Mononuclear cell (primary cell): ENCODE measurements around the gene SLC7A8. TPM values are rescaled to one million over a fixed set of nuclear protein-coding genes. Genes with fewer than 3 reads are reported as not detected.

Experiments used
- H3K27me3 ChIP-seq: 2 replicates; pipeline ENCODE4 v1.6.0; 2011; ENCODE audit warnings: low read length, control low read depth; ENCODE audit not compliant: insufficient read depth
- H3K4me1 ChIP-seq: 2 replicates; pipeline ENCODE4 v1.5.1; 2011; ENCODE audit warnings: mild to moderate bottlenecking, low read length, control low read depth; ENCODE audit not compliant: insufficient read depth
- H3K4me3 ChIP-seq: 2 replicates; pipeline ENCODE4 v1.5.1; 2011; ENCODE audit warnings: mild to moderate bottlenecking, low read length, moderate library complexity
- H3K9me3 ChIP-seq: 2 replicates; pipeline ENCODE4 v1.5.1; 2011; ENCODE audit warnings: low read depth, mild to moderate bottlenecking, control low read depth, low read length
- total RNA-seq: library from RNA; depleted of rRNA; stranded (reverse); fragments of >200 nt; gene quantifications from one replicate; pipeline ENCODE4 v1.2.3, GENCODE V29; 2012

The SLC7A8 gene
- total RNA-seq, 1 donor = 0.21 TPM

DNA sequence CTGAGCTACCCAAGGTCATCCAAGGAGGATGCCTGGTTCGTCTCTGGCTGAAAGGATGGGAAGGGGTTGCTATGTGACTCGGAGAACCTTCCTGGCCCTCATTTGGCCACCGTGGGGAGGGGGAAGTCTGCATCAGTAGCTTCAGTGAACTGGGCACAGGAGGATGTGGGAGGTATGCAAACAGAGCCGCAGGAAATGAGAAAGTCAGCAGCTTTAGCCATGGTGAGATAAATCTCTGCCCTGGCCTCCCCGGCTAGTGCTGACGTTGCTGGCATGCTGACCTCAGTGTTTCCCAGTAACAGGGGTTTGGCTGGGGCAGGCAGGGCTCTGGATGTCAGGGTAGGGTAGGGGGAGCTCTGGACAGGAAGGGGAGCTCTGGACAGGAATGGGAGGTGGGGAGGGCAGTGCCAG lies 62.1 kb downstream of the SLC7A8 start:
- peaks cover 53% of the 10 kb centered on the region for H3K4me1 ChIP-seq
- H3K4me3 ChIP-seq = no peak overlapping the region
- H3K9me3 ChIP-seq = no peaks in the 10 kb centered on the region
- no peaks in the 10 kb centered on the region for H3K27me3 ChIP-seq

DNA sequence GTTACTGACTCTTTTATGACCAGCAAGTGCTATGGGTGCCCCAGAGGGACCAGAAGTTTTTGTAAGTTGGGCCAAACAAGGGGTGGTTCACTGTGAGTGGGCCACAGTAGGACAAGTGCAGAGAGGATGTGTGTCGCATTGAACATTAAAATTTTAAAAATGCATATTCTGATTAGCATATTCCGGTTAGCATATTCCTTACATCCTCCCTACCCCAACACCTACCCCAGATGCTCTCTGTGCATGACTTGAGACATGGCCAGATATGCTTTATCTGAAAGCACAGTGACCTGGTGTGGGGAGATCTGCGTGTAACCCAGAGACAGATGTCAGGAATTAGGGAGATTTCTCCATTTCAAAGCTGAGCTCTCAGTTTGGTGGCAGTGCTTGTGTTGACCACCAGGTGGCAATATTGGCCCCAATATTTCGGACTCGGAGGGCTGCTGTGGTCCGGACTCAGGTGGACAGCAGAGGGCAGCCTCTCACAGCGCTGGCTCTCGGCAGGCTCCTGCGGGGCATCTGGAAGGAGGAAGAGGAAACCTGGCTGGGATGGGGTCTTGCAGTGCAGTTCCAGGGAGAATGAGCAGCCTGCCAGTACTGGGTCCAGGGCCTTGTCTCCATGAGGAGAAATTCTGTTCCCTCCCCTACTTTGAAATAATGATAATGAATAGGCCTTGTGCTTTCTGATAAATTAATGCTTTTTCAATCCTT lies 62.8 kb downstream of the SLC7A8 start:
- Histone ChIP-seq H3K4me1 (peaks cover 58% of the 10 kb centered on the region), H3K4me3 (no peak overlapping the region), H3K27me3 (no peaks in the 10 kb centered on the region), H3K9me3 (no peaks in the 10 kb centered on the region)

GRCh38 chr14:23119363-23120327 lies 63.8 kb downstream of the SLC7A8 start:
- H3K4me1 ChIP-seq = peaks cover 68% of the 10 kb centered on the region
- no peaks in the 10 kb centered on the region for H3K9me3 ChIP-seq
- H3K27me3 ChIP-seq = no peaks in the 10 kb centered on the region
- peak overlapping the region; percentile 5 for H3K4me3 ChIP-seq

DNA sequence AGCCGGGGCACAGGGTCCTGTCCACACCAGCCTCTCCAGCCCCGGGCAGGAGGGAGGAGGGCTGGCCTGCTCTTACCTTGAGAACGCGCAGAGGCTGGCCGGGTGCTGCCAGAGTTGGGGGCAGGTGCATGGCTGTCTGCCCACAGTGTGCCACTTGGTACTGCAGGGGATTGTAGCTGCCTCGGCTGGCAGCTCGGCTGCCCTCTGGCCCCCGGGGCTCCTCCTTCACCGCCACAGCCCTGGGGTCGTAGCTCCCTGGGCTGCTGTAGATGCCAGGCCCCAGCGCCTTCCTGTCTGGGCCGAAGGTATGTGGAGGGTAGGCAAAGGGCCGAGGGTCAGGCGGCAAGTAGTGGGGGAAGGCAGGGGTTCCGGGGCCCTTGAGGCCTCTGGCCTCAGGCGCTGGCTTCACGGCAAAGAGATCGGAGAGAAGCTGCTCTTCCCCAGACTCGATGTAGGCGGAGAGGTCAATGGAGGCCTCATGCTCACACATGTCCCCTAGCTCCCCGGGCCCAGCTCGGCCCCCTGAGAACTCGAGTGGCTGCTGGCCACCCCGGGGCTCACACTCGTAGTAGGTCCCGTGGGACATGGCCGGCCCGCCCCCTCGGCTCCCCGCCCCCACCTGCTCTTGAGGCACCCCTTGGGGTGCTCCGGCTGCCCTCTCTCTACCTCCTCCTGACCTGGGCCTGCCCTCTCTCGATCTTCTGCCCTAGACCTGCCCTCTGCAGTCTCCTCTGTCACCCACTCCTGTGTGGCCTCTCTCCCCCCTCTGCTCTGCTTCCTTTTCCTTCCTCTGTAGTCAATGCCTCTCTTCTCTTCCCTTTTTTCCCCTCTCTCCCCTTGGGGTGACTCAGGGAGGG lies 64.7 kb downstream of the SLC7A8 start, which contains the start of gene CEBPE:
CEBPE (minus strand) TSS at position 750 of the 857 bp plus-strand sequence; CDS start at position 586, 164 bp downstream.
- H3K9me3 ChIP-seq = no peaks in the 10 kb centered on the region
- no peaks in the 10 kb centered on the region for H3K27me3 ChIP-seq
- peaks cover 77% of the 10 kb centered on the region for H3K4me1 ChIP-seq
- H3K4me3 ChIP-seq = peak within 1 kb of the TSS; percentile 12

DNA sequence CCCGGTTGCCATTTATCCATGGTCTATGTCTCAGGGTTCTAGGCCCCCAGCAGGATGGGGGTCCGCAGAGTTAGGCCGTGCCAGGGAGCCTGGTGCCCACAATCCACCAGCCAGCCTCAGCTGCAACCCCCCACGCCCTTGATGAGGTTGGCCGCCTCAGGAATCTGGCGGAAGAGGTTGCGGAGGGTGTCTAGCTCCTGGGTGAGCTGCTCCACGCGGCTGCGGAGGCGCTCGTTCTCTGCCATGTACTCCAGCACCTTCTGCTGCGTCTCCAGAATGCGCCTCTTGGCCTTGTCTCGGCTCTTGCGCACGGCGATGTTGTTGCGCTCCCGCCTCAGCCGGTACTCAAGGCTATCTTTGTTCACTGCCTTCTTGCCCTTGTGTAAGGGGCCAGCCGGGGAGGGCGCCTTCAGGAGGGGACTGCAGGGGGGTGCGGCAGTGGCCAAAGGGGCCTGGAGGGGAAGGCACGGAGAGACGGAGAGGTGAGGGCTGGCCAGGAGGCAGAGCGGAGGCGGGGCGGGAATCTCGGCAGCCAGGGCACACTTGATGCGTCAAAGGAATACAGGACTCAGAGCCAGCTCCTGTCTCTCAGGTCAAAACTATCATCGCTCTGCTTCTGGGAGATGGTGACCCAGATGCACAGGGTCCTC lies 66.0 kb downstream of the SLC7A8 start:
- H3K27me3 ChIP-seq = no peaks in the 10 kb centered on the region
- no peaks in the 10 kb centered on the region for H3K9me3 ChIP-seq
- H3K4me1 ChIP-seq = peaks cover 90% of the 10 kb centered on the region
- no peak overlapping the region for H3K4me3 ChIP-seq

GRCh38 chr14:23115918-23116317 lies 67.5 kb downstream of the SLC7A8 start:
- H3K4me3 ChIP-seq = no peak overlapping the region
- H3K27me3 ChIP-seq = peaks cover 2% of the 10 kb centered on the region
- H3K9me3 ChIP-seq = no peaks in the 10 kb centered on the region
- H3K4me1 ChIP-seq = peaks cover 92% of the 10 kb centered on the region

DNA sequence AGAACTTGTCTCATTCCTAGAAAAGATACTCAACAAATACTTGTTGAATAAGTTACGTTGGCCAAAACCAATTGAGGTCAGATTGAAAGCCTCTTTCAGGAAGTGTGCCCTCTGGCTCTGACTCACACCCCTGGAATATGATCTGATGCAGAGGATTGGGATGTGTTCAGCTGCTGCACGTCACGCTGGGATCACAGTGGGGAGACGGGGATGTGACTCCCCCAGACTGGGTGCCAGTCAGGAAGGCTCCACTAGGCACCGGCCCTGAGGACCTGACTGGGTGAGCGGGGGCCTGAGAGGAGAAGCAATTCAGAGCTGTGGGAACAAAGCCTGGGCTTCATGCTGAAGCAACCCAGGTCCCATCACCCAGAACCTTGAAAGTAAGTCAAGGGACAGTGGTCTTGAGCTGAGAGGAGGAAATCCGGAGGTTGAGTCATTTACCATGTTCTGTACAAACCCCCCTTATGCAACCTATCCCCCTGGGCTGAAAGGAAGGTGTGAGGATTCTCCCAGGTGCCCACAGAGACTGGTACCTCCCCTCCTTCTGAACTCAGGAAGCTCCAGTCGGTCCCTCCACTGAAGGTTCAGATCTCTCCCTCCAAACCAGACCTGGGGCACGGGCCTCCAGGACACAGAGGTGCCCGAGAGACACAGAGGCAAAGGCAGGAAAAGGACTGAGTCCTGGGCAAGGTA lies 68.3 kb downstream of the SLC7A8 start:
- Histone ChIP-seq H3K27me3 (peaks cover 2% of the 10 kb centered on the region), H3K4me1 (peaks cover 88% of the 10 kb centered on the region), H3K4me3 (no peak overlapping the region), H3K9me3 (no peaks in the 10 kb centered on the region)

DNA sequence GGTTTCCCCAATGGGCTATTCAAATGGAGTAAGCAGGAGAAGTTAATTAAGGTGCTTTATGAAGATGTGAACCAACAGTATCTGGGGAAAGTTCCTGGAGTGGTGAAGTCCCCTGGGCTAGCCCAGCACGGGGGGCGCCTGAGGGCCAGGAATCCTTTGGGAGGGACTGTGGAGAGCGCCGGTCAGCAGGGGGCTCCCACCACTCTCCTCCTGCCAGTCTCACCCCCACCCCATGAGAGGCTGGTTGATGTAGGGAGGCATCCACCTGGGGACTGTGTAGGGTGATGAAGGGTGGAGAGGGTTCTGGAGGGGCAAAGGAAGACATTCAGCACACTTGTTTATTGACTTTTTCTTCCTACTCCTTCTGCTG lies 68.8 kb downstream of the SLC7A8 start:
- no peak overlapping the region for H3K4me3 ChIP-seq
- H3K27me3 ChIP-seq = peaks cover 2% of the 10 kb centered on the region
- H3K9me3 ChIP-seq = no peaks in the 10 kb centered on the region
- peaks cover 82% of the 10 kb centered on the region for H3K4me1 ChIP-seq

- Histone ChIP-seq H3K4me3 (no peak overlapping the region), H3K27me3 (peaks cover 2% of the 10 kb centered on the region), H3K9me3 (no peaks in the 10 kb centered on the region), H3K4me1 (peaks cover 77% of the 10 kb centered on the region)
Observed at GRCh38 chr14:23114120-23114458, 69.4 kb downstream of the SLC7A8 start.

DNA sequence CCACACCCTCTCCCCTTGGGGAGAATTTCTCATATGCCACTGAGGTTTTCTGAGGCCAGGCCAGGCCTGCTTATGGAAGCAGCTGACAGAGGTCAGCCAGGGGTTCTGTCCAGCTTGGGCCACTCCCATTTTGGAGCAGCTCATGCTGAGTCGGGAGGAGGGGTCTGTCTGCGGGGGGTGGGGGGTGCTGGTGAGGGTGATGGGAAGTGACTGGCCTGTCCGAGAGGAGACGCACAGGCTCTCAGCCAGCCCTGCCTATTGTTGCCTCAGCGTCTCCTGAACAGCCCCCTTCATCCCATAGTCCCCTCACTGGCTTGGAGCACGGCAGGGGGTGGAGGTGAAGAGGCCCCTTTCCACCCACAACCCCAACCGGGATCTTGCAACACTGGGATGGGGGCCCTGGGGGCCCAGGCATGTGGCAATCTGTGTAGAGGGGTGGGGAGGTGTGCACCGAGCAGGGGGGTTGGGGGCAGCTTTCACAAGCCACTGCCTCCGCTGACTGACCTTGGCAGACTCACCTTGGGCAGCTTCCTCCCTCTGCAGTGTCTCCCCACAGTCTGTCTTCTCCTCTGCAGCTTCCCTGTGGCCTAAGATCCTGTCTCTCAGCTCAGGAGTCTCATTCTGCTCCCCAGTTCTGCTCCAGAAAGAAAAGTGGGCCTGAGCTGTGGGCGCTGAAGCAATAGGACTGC lies 69.9 kb downstream of the SLC7A8 start:
- peaks cover 2% of the 10 kb centered on the region for H3K27me3 ChIP-seq
- H3K4me3 ChIP-seq = no peak overlapping the region
- H3K4me1 ChIP-seq = peaks cover 73% of the 10 kb centered on the region
- H3K9me3 ChIP-seq = no peaks in the 10 kb centered on the region

DNA sequence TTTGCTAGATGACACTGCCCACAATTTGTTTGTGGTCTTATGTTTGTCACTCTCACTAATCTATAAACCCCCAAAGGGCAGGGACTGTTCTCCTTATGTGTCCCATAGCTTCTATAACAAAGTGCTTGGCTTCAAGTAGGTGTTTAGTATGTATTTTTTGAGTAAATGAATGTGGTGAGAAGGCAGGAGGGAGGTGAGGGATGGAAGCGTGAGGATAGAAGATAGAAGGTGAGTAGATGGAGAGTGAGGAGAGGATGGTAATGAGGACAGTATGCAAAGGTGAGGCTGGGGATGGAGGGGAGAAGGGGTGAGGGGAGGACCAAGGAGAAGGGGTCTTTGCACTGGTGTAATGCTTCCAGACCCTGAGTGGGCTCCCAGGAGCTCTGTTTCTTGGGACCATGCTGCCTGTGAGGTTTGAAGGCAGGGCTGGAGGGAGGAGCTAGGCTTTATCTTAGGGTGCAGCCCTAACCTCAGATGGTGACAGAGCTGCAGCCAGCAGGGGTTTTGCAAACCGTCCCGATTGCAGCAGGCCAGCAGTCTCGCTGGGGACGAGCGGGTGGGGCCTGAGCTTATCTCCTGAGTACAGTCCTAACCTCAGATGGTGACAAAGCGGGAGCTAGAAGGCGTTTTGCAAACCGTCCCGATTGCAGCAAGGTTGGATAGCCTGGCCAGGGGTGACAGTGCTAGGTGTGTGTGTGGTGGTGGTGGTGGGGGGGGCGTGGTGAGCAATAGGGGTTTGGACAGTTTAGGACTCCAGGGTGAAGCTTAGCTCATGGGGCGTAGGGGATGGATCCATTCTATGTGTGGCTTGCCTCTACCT lies 70.9 kb downstream of the SLC7A8 start:
- Histone ChIP-seq H3K27me3 (peaks cover 2% of the 10 kb centered on the region), H3K9me3 (no peaks in the 10 kb centered on the region), H3K4me3 (no peak overlapping the region), H3K4me1 (peaks cover 63% of the 10 kb centered on the region)

DNA sequence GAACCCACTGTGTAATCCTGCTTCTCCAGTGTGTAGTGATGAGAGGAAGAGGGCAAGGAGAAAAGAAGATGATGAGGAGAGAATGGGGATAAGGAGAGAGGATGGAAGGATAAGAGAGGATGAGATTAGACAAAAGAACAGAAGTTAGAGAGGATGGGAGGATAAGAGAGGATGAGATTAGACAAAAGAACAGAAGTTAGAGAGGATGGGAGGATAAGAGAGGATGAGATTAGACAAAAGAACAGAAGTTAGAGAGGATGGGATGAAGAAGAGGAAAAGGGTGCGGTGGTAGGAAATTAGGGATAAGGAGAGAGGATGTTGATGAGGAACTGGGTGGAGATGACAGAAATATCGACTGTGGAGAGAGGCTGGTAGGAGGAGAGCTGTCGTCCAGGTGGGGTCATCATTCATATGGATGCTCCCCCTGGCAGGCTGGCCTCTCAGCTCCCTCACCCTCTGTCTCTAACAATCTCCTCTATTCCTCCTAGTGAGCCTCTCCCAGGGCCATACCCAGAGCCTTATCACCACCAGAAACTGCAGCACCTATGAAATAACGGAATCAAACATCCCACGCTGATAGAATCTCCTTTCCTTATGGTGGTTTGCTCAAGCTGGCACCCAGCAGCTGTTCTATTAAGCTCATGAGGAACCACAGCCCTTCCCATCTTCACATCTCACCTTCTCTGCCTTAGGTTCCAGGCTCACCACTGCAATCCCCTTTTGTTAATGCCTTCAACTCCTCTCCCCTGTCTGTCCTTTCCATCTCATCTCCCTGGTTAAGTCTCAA lies 72.7 kb downstream of the SLC7A8 start:
- Histone ChIP-seq H3K27me3 (peaks cover 2% of the 10 kb centered on the region), H3K4me3 (no peak overlapping the region), H3K9me3 (no peaks in the 10 kb centered on the region), H3K4me1 (peaks cover 50% of the 10 kb centered on the region)
